Prostate gland (tissue), 2 donors: ENCODE measurements around the gene SENP7. TPM values are rescaled to one million over a fixed set of nuclear protein-coding genes. Genes with fewer than 3 reads are reported as not detected.

Source experiments
- DNase-seq: peaks from one replicate; pipeline ENCODE4 v3.0.0-alpha.2; 2019; ENCODE audit warnings: low spot score
- H3K27ac ChIP-seq, 2 donors: fragments of 200-600 bp; sonication (generic); 2 replicates each; pipeline ENCODE4 v1.5.1; 2017 to 2019
- H3K27me3 ChIP-seq: fragments of 200-600 bp; sonication (generic); replicated peaks from 2 replicates; pipeline ENCODE4 v1.5.1; 2019; ENCODE audit not compliant: insufficient read depth
- H3K36me3 ChIP-seq, 2 donors: fragments of 200-600 bp; sonication (generic); 1 replicate in 1 of 2; 2 replicates in 1 of 2; pipeline versions ENCODE4 v1.5.1 to v1.8.1; 2017 to 2019
- H3K4me1 ChIP-seq: fragments of 200-600 bp; sonication (generic); replicated peaks from 2 replicates; pipeline ENCODE4 v1.5.1; 2019
- H3K4me3 ChIP-seq, 2 donors: fragments of 200-600 bp; sonication (generic); 2 replicates each; pipeline ENCODE4 v1.5.1; 2017 to 2019
- H3K9me3 ChIP-seq: fragments of 200-600 bp; sonication (generic); 2 replicates; pipeline ENCODE4 v1.5.1; 2017
- POLR2A ChIP-seq: fragments of 450-650 bp; IDR thresholded peaks from one replicate; pipeline ENCODE4 v1.6.1; 2016; ENCODE audit warnings: antibody characterized with exemption, mild to moderate bottlenecking
- POLR2AphosphoS5 ChIP-seq: sonication (generic); formaldehyde crosslinking; IDR thresholded peaks from one replicate; pipeline ENCODE4 v1.6.1; 2017; ENCODE audit warnings: antibody characterized with exemption
- WGBS: methylation state at CpG from one replicate; pipeline ENCODE4 v1.1.5; 2018; 5-methylcytosine and 5-hydroxymethylcytosine counted together
- intact Hi-C: fragments of 100-400 bp; cut with DNase I; formaldehyde crosslinking; loops from one replicate; pipeline ENCODE4 v1.14.2; 2022
- small RNA-seq, 2 donors: library from RNA; depleted of rRNA; stranded (forward); fragments of <200 nt; gene quantifications; one replicate each; pipeline ENCODE3, GENCODE V24; 2016
- total RNA-seq, 2 donors: library from RNA; depleted of rRNA; stranded (reverse); fragments of >200 nt; gene quantifications; one replicate each; pipeline ENCODE4 v1.1.0, GENCODE V29; 2016
- TF ChIP-seq, protein P1 (sequence below), 4 experiments: fragments of 200-600 bp in 2 of 4; fragments of 450-650 bp in 2 of 4; sonication (generic) in 2 of 4; IDR thresholded peaks; 1 replicate in 3 of 4; 2 replicates in 1 of 4; pipeline ENCODE4 v1.5.1; 2016 to 2019; ENCODE audit warnings: antibody characterized with exemption in 4 of 4, mild to moderate bottlenecking in 2 of 4, moderate library complexity in 2 of 4

Gene SENP7
- total RNA-seq, 2 donors from 2014 or later, result 16.4 to 22.7 TPM

DNA sequence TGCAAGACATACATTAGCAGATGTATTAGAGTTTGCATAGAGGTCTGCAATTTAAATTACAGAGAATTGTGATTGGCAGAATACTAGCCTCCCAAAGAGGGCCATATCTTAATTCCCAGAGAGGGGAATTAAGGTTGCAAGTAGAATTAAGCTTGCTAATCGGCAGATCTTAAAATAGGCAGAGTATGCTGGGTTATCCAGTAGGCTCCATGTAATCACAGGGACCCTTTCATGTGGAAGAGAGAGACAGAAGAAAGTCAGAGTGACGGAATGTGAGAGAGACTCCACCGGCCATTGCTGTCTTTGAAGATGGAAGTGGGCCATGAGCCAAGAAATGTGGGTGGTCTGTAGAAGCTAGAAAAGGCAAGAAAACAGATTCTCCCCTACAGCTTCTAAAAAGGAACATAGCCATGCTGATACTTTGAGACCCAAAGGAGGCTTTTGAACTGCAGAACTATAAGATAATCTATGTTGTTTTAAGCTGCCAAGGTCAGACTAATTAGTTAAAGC is 231.4 kb downstream of the SENP7 start:
- intact Hi-C loops, result no loop called here
- Histone ChIP-seq H3K4me3 (no peak overlapping the region), H3K27ac (no peak overlapping the region), H3K4me1 (no peaks in the 10 kb centered on the region), H3K27me3 (no peaks in the 10 kb centered on the region), H3K36me3 (no peaks in the 10 kb centered on the region), H3K9me3 (no peaks in the 10 kb centered on the region)
- TF ChIP-seq POLR2A (no peak), POLR2AphosphoS5 (no peak)
- TF ChIP-seq, protein P1, sequence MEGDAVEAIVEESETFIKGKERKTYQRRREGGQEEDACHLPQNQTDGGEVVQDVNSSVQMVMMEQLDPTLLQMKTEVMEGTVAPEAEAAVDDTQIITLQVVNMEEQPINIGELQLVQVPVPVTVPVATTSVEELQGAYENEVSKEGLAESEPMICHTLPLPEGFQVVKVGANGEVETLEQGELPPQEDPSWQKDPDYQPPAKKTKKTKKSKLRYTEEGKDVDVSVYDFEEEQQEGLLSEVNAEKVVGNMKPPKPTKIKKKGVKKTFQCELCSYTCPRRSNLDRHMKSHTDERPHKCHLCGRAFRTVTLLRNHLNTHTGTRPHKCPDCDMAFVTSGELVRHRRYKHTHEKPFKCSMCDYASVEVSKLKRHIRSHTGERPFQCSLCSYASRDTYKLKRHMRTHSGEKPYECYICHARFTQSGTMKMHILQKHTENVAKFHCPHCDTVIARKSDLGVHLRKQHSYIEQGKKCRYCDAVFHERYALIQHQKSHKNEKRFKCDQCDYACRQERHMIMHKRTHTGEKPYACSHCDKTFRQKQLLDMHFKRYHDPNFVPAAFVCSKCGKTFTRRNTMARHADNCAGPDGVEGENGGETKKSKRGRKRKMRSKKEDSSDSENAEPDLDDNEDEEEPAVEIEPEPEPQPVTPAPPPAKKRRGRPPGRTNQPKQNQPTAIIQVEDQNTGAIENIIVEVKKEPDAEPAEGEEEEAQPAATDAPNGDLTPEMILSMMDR (IDR thresholded peaks at IDR 0.05), result no peak
- no peak for DNase-seq
- WGBS, result 49% methylated on average over 3 of the region's 3 CpGs

- no peak overlapping the region for H3K4me3 ChIP-seq
- intact Hi-C loops, result no loop called here
- no peaks in the 10 kb centered on the region for H3K27me3 ChIP-seq
- DNase-seq, result no peak
- H3K4me1 ChIP-seq, result no peaks in the 10 kb centered on the region
- WGBS, result 95% methylated on average over 1 of the region's 1 CpG
- no peaks in the 10 kb centered on the region for H3K36me3 ChIP-seq
- no peak overlapping the region for H3K27ac ChIP-seq
- TF ChIP-seq, protein P1 (IDR thresholded peaks at IDR 0.05), result no peak
- TF ChIP-seq POLR2AphosphoS5 (no peak), POLR2A (no peak)
- H3K9me3 ChIP-seq, result no peaks in the 10 kb centered on the region
These were observed 233.1 kb downstream of the SENP7 start for GRCh38 chr3:101279765-101280385.

DNA sequence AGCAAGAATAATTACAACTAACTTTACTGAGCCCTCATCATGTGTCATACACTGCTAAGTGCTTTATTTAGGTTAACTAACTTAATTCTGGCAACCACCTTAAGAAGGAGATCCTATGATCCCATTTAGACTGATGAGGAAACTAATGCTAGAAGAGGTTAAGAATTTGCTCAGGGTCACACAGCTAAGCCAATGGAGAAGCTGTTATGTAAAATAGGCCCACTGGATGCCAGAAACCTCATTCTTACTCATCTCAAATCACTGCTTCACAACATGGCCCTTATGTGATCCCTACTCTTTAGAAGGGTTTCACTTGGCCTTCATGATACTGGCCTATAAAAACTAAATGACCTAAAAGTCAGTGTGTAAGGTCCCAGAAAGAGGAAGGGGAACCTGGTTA is 233.8 kb downstream of the SENP7 start:
- Histone ChIP-seq H3K27me3 (no peaks in the 10 kb centered on the region), H3K4me1 (no peaks in the 10 kb centered on the region), H3K36me3 (no peaks in the 10 kb centered on the region), H3K27ac (no peak overlapping the region), H3K9me3 (no peaks in the 10 kb centered on the region), H3K4me3 (no peak overlapping the region)
- DNase-seq, result no peak
- TF ChIP-seq POLR2AphosphoS5 (no peak), POLR2A (no peak)
- TF ChIP-seq, protein P1 (IDR thresholded peaks at IDR 0.05), result no peak
- intact Hi-C loops, result no loop called here

DNA sequence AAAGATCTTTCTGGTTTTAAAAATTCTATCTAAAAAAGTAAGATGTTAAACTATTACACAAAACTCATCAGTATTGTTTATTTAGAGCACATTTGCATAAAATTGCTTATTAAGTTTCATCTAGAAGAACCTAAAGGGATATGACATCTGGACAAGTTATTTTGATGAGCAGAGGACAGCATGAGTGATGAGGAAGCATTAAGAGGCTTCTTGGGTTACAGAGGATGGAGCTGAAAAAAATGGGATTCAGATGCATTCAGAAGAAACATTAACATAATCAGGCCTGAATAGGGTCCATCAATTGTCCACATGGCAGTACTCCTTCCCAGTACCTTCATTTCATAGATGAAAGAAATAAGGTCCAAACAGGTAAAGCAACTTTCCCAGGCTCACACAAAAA is 234.3 kb downstream of the SENP7 start:
- no peaks in the 10 kb centered on the region for H3K9me3 ChIP-seq
- H3K27me3 ChIP-seq, result no peaks in the 10 kb centered on the region
- no peak overlapping the region for H3K4me3 ChIP-seq
- intact Hi-C loops, result no loop called here
- no peaks in the 10 kb centered on the region for H3K36me3 ChIP-seq
- H3K27ac ChIP-seq, result no peak overlapping the region
- no peaks in the 10 kb centered on the region for H3K4me1 ChIP-seq
- no peak for DNase-seq
- TF ChIP-seq, protein P1 (IDR thresholded peaks at IDR 0.05), result no peak
- TF ChIP-seq POLR2A, result no peak
- no peak for TF ChIP-seq POLR2AphosphoS5

Small RNA genes within 50 kb of the gene (small RNA-seq; reads per million reads assigned to genes)
- gene RF00019, result 0 reads per million in 2 donors

Other genes starting within 250 kb of the SENP7 start
- under 1 TPM; 0.23 to 0.28 TPM for gene IMPG2, start 192.6 kb downstream of the SENP7 start, total RNA-seq
- 10 to 100 TPM; 13.7 to 13.9 TPM for gene TRMT10C, start 48.7 kb upstream of the SENP7 start, total RNA-seq
- 10 to 100 TPM; 59.2 to 92.9 TPM for gene PCNP, start 61.0 kb upstream of the SENP7 start, total RNA-seq
- gene ZBTB11, start 163.9 kb upstream of the SENP7 start, total RNA-seq, result 10 to 100 TPM; 20.5 to 21.2 TPM
- gene RPL24, start 173.5 kb upstream of the SENP7 start, total RNA-seq, result 1,000 to 10,000 TPM in 1 of 2 donors, 100 to 1,000 TPM in 1; 839 to 1,589 TPM
- 10 to 100 TPM in 1 of 2 donors, 1 to 10 TPM in 1; 5.5 to 14.7 TPM for gene CEP97, start 211.4 kb upstream of the SENP7 start, total RNA-seq